ENCODE measurements around the gene TNNT2.

TNNT2 gene

GRCh38 chr1:201357636-201358348 lies 19.7 kb downstream of the TNNT2 start:
- no peak for TF ChIP-seq PATZ1 (CRISPR knock-in tag; IDR thresholded peaks at IDR 0.05; ENCODE audit: borderline replicate concordance)
- TF ChIP-seq ESRRG (CRISPR knock-in tag; IDR thresholded peaks at IDR 0.05): no peak
- no peak for TF ChIP-seq BACH2 (CRISPR knock-in tag; IDR thresholded peaks at IDR 0.05; ENCODE audit: borderline replicate concordance)
- TF ChIP-seq ZNF565 (CRISPR knock-in tag; conservative IDR thresholded peaks at IDR 0.05; ENCODE audit: low read depth): no peak
- no peak for TF ChIP-seq ZNF8 (CRISPR knock-in tag; IDR thresholded peaks at IDR 0.05)
- no peak for TF ChIP-seq ZC3H10 (CRISPR knock-in tag; IDR thresholded peaks at IDR 0.05)
- ATAC-seq: no peak

GRCh38 chr1:201357211-201357610 lies 20.3 kb downstream of the TNNT2 start:
- TF ChIP-seq PPARA (CRISPR knock-in tag; IDR thresholded peaks at IDR 0.05; ENCODE audit: borderline replicate concordance) (no peak), CSDC2 (CRISPR knock-in tag; IDR thresholded peaks at IDR 0.05) (no peak), ZNF8 (CRISPR knock-in tag; IDR thresholded peaks at IDR 0.05) (no peak), ARNTL (CRISPR knock-in tag; IDR thresholded peaks at IDR 0.05; ENCODE audit: borderline replicate concordance, low read depth) (no peak), ZNF565 (CRISPR knock-in tag; conservative IDR thresholded peaks at IDR 0.05; ENCODE audit: low read depth) (no peak), ZFP30 (CRISPR knock-in tag; IDR thresholded peaks at IDR 0.05) (no peak), ESRRG (CRISPR knock-in tag; IDR thresholded peaks at IDR 0.05) (no peak), OSR1 (CRISPR knock-in tag; IDR thresholded peaks at IDR 0.05) (no peak), SNAI2 (CRISPR knock-in tag; IDR thresholded peaks at IDR 0.05) (no peak)
- ATAC-seq: no peak

GRCh38 chr1:201356701-201357100 lies 20.8 kb downstream of the TNNT2 start:
- TF ChIP-seq ZC3H10 (CRISPR knock-in tag; IDR thresholded peaks at IDR 0.05): no peak
- TF ChIP-seq TCF4 (CRISPR knock-in tag; IDR thresholded peaks at IDR 0.05; ENCODE audit: borderline replicate concordance): no peak
- no peak for TF ChIP-seq ISL1 (CRISPR knock-in tag; IDR thresholded peaks at IDR 0.05)
- no peak for TF ChIP-seq PPARA (CRISPR knock-in tag; IDR thresholded peaks at IDR 0.05; ENCODE audit: borderline replicate concordance)
- TF ChIP-seq OSR1 (CRISPR knock-in tag; IDR thresholded peaks at IDR 0.05): no peak
- no peak for TF ChIP-seq GLIS3 (CRISPR knock-in tag; IDR thresholded peaks at IDR 0.05)

GRCh38 chr1:201356236-201356635 lies 21.2 kb downstream of the TNNT2 start:
- ATAC-seq: no peak
- TF ChIP-seq SNAI2 (CRISPR knock-in tag; IDR thresholded peaks at IDR 0.05): no peak
- no peak for TF ChIP-seq ESRRG (CRISPR knock-in tag; IDR thresholded peaks at IDR 0.05)
- no peak for TF ChIP-seq ZC3H10 (CRISPR knock-in tag; IDR thresholded peaks at IDR 0.05)
- no peak for TF ChIP-seq CSDC2 (CRISPR knock-in tag; IDR thresholded peaks at IDR 0.05)
- TF ChIP-seq OSR1 (CRISPR knock-in tag; IDR thresholded peaks at IDR 0.05): no peak
- TF ChIP-seq ZFP3 (CRISPR knock-in tag; IDR thresholded peaks at IDR 0.05): no peak
- no peak for TF ChIP-seq TOX (CRISPR knock-in tag; IDR thresholded peaks at IDR 0.05; ENCODE audit: borderline replicate concordance)
- no peak for TF ChIP-seq BACH2 (CRISPR knock-in tag; IDR thresholded peaks at IDR 0.05; ENCODE audit: borderline replicate concordance)
- no peak for TF ChIP-seq ISL1 (CRISPR knock-in tag; IDR thresholded peaks at IDR 0.05)
- TF ChIP-seq ZNF8 (CRISPR knock-in tag; IDR thresholded peaks at IDR 0.05): no peak
- TF ChIP-seq RARB (CRISPR knock-in tag; IDR thresholded peaks at IDR 0.05): no peak
- TF ChIP-seq TCF4 (CRISPR knock-in tag; IDR thresholded peaks at IDR 0.05; ENCODE audit: borderline replicate concordance): no peak
- TF ChIP-seq ZFP30 (CRISPR knock-in tag; IDR thresholded peaks at IDR 0.05): no peak
- TF ChIP-seq CSRNP3 (CRISPR knock-in tag; IDR thresholded peaks at IDR 0.05): no peak
- TF ChIP-seq PPARA (CRISPR knock-in tag; IDR thresholded peaks at IDR 0.05; ENCODE audit: borderline replicate concordance): no peak
- no peak for TF ChIP-seq ZNF70 (CRISPR knock-in tag; IDR thresholded peaks at IDR 0.05)
- TF ChIP-seq, protein P1, sequence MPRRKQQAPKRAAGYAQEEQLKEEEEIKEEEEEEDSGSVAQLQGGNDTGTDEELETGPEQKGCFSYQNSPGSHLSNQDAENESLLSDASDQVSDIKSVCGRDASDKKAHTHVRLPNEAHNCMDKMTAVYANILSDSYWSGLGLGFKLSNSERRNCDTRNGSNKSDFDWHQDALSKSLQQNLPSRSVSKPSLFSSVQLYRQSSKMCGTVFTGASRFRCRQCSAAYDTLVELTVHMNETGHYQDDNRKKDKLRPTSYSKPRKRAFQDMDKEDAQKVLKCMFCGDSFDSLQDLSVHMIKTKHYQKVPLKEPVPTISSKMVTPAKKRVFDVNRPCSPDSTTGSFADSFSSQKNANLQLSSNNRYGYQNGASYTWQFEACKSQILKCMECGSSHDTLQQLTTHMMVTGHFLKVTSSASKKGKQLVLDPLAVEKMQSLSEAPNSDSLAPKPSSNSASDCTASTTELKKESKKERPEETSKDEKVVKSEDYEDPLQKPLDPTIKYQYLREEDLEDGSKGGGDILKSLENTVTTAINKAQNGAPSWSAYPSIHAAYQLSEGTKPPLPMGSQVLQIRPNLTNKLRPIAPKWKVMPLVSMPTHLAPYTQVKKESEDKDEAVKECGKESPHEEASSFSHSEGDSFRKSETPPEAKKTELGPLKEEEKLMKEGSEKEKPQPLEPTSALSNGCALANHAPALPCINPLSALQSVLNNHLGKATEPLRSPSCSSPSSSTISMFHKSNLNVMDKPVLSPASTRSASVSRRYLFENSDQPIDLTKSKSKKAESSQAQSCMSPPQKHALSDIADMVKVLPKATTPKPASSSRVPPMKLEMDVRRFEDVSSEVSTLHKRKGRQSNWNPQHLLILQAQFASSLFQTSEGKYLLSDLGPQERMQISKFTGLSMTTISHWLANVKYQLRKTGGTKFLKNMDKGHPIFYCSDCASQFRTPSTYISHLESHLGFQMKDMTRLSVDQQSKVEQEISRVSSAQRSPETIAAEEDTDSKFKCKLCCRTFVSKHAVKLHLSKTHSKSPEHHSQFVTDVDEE (CRISPR knock-in tag; IDR thresholded peaks at IDR 0.05): no peak
- TF ChIP-seq ZNF565 (CRISPR knock-in tag; conservative IDR thresholded peaks at IDR 0.05; ENCODE audit: low read depth): no peak
- TF ChIP-seq PATZ1 (CRISPR knock-in tag; IDR thresholded peaks at IDR 0.05; ENCODE audit: borderline replicate concordance): no peak

More at GRCh38 chr1:201356701-201357100, 20.8 kb downstream of the TNNT2 start:
- no peak for ATAC-seq
